OCI-LY1 (cell line): ENCODE results near the gene PDE1A.

Experiments
- H2AFZ ChIP-seq: fragments of 200-600 bp; sonication (generic), shearing (Covaris generic); 2 replicates; pipeline ENCODE4 v1.6.0; 2014; ENCODE audit warnings: antibody characterized with exemption, mild to moderate bottlenecking, low read length
- H3F3A ChIP-seq: fragments of 200-600 bp; sonication (generic), shearing (Covaris generic); 2 replicates; pipeline ENCODE4 v1.6.0; 2014; ENCODE audit warnings: mild to moderate bottlenecking, antibody characterized with exemption, low read length, moderate library complexity; ENCODE audit not compliant: insufficient read depth
- H3K27ac ChIP-seq: fragments of 200-600 bp; sonication (generic); 2 replicates; pipeline ENCODE4 v1.5.1; 2014; ENCODE audit warnings: low read length, mixed run types, mild to moderate bottlenecking, low read depth; ENCODE audit not compliant: poor library complexity, severe bottlenecking
- H3K27me3 ChIP-seq: fragments of 200-600 bp; sonication (generic); 2 replicates; pipeline ENCODE4 v1.6.0; 2014; ENCODE audit warnings: antibody characterized with exemption, mild to moderate bottlenecking, low read length, moderate library complexity; ENCODE audit not compliant: insufficient read depth
- H3K36me3 ChIP-seq: fragments of 200-600 bp; sonication (generic); 2 replicates; pipeline ENCODE4 v1.6.1; 2014; ENCODE audit warnings: mild to moderate bottlenecking, antibody characterized with exemption, low read length, moderate library complexity, mixed read lengths; ENCODE audit not compliant: insufficient read depth
- H3K4me1 ChIP-seq: fragments of 200-600 bp; sonication (generic); 2 replicates; pipeline ENCODE4 v1.5.1; 2014; ENCODE audit warnings: mild to moderate bottlenecking, low read length, moderate library complexity; ENCODE audit not compliant: insufficient read depth, severe bottlenecking
- H3K4me2 ChIP-seq: fragments of 200-600 bp; sonication (generic), shearing (Covaris generic); 2 replicates; pipeline ENCODE4 v1.6.1; 2014; ENCODE audit warnings: low read length
- H3K4me3 ChIP-seq: fragments of 200-600 bp; sonication (generic); 2 replicates; pipeline ENCODE4 v1.5.1; 2014; ENCODE audit warnings: low read length, low read depth, mild to moderate bottlenecking, mixed read lengths; ENCODE audit not compliant: poor library complexity, severe bottlenecking
- H3K79me2 ChIP-seq: fragments of 200-600 bp; shearing (Covaris generic); 2 replicates; pipeline ENCODE4 v1.6.1; 2016; ENCODE audit warnings: mixed run types, low read length, mixed read lengths; ENCODE audit not compliant: insufficient read depth
- H3K9ac ChIP-seq: fragments of 200-600 bp; sonication (generic), shearing (Covaris generic); 2 replicates; pipeline ENCODE4 v1.6.1; 2014; ENCODE audit warnings: mild to moderate bottlenecking, low read length, mixed read lengths
- H3K9me2 ChIP-seq: fragments of 200-600 bp; sonication (generic), shearing (Covaris generic); 2 replicates; pipeline ENCODE4 v1.6.1; 2014; ENCODE audit warnings: low read depth, mild to moderate bottlenecking, low read length, mixed read lengths
- H3K9me3 ChIP-seq: fragments of 200-600 bp; shearing (Covaris generic); 2 replicates; pipeline ENCODE4 v1.6.1; 2014; ENCODE audit warnings: low read length, mixed read lengths
- H4K20me1 ChIP-seq: fragments of 200-600 bp; sonication (generic), shearing (Covaris generic); 2 replicates; pipeline ENCODE4 v1.6.0; 2016; ENCODE audit warnings: mild to moderate bottlenecking, low read length; ENCODE audit not compliant: insufficient read depth
- CTCF ChIP-seq: fragments of 200-600 bp; sonication (generic), shearing (Covaris generic); IDR thresholded peaks from 2 replicates; pipeline ENCODE4 v1.5.1; 2017; ENCODE audit warnings: mild to moderate bottlenecking, antibody characterized with exemption, low read length, moderate library complexity, mixed read lengths
- EZH2 ChIP-seq: fragments of 200-600 bp; sonication (generic), shearing (Covaris generic); IDR thresholded peaks from 2 replicates; pipeline ENCODE4 v1.8.0; 2017; ENCODE audit warnings: borderline replicate concordance, mixed run types, mild to moderate bottlenecking, antibody characterized with exemption, low read length, moderate library complexity, mixed read lengths

Gene PDE1A

GRCh38 chr2:182186132-182186735 is 240.6 kb downstream of the PDE1A start:
- Histone ChIP-seq H3K4me2 (no peak overlapping the region), H3K36me3 (no peaks in the 10 kb centered on the region), H3K4me3 (no peak overlapping the region), H3K9me2 (no peaks in the 10 kb centered on the region), H3K27ac (no peak overlapping the region), H3K9me3 (no peaks in the 10 kb centered on the region), H3K9ac (no peak overlapping the region), H4K20me1 (no peaks in the 10 kb centered on the region), H2AFZ (no peak overlapping the region), H3K79me2 (no peaks in the 10 kb centered on the region), H3F3A (no peaks in the 10 kb centered on the region), H3K4me1 (no peaks in the 10 kb centered on the region), H3K27me3 (no peaks in the 10 kb centered on the region)
- TF ChIP-seq CTCF: peak; percentile 73
- TF ChIP-seq EZH2: no peak

GRCh38 chr2:182182436-182182835 is 244.4 kb downstream of the PDE1A start:
- no peak overlapping the region for H3K27ac ChIP-seq
- H4K20me1 ChIP-seq: no peaks in the 10 kb centered on the region
- H3K9ac ChIP-seq: no peak overlapping the region
- no peaks in the 10 kb centered on the region for H3K36me3 ChIP-seq
- H3K9me3 ChIP-seq: no peaks in the 10 kb centered on the region
- no peak overlapping the region for H2AFZ ChIP-seq
- no peak overlapping the region for H3K4me2 ChIP-seq
- no peak overlapping the region for H3K4me3 ChIP-seq
- TF ChIP-seq CTCF (no peak), EZH2 (no peak)
- H3K9me2 ChIP-seq: no peaks in the 10 kb centered on the region
- H3K4me1 ChIP-seq: no peaks in the 10 kb centered on the region
- no peaks in the 10 kb centered on the region for H3F3A ChIP-seq
- H3K27me3 ChIP-seq: no peaks in the 10 kb centered on the region
- H3K79me2 ChIP-seq: no peaks in the 10 kb centered on the region

GRCh38 chr2:182181381-182181780 is 245.5 kb downstream of the PDE1A start:
- Histone ChIP-seq H3F3A (no peaks in the 10 kb centered on the region), H2AFZ (no peak overlapping the region), H3K9me3 (no peaks in the 10 kb centered on the region), H3K4me3 (no peak overlapping the region), H3K4me2 (no peak overlapping the region), H4K20me1 (no peaks in the 10 kb centered on the region), H3K36me3 (no peaks in the 10 kb centered on the region), H3K9me2 (no peaks in the 10 kb centered on the region), H3K9ac (no peak overlapping the region), H3K27ac (no peak overlapping the region), H3K79me2 (no peaks in the 10 kb centered on the region), H3K27me3 (no peaks in the 10 kb centered on the region), H3K4me1 (no peaks in the 10 kb centered on the region)
- TF ChIP-seq EZH2 (no peak), CTCF (no peak)
